ENCODE data around the gene B4GALNT2. TPM values are rescaled to one million over a fixed set of nuclear protein-coding genes. Genes with fewer than 3 reads are reported as not detected.
A peak's percentile ranks its signal among the peaks of the same experiment; 100 is the strongest.

The B4GALNT2 gene
- total RNA-seq, 4 donors from 2014 or later: 0.33 to 10.1 (median 3.9) TPM

DNA sequence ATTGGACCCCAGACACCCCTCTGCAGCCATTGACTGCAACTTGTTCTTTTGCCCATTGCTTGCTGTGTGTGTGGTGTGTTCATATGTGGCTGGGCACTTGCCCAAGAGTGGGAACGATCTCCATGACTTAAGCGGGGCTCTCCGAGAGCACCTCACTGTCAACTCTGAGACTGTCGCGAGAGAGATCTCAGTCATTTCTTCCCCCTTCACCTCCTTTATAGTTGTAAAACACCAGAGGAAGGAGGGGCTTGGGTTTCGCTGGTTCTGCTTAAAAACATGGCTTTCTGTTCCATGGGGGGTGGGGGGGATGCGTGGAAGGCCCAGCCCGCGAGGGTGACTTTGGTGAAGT is 90.6 kb downstream of the B4GALNT2 start:
- H3K27ac ChIP-seq: no peak overlapping the region
- no peaks in the 10 kb centered on the region for H3K36me3 ChIP-seq
- no peak for DNase-seq
- H3K9me3 ChIP-seq: no peaks in the 10 kb centered on the region
- peaks cover 16 to 26% of the 10 kb centered on the region in 2 donors for H3K4me1 ChIP-seq
- TF ChIP-seq POLR2A (IDR thresholded peaks at IDR 0.05): no peak
- TF ChIP-seq, protein P1, sequence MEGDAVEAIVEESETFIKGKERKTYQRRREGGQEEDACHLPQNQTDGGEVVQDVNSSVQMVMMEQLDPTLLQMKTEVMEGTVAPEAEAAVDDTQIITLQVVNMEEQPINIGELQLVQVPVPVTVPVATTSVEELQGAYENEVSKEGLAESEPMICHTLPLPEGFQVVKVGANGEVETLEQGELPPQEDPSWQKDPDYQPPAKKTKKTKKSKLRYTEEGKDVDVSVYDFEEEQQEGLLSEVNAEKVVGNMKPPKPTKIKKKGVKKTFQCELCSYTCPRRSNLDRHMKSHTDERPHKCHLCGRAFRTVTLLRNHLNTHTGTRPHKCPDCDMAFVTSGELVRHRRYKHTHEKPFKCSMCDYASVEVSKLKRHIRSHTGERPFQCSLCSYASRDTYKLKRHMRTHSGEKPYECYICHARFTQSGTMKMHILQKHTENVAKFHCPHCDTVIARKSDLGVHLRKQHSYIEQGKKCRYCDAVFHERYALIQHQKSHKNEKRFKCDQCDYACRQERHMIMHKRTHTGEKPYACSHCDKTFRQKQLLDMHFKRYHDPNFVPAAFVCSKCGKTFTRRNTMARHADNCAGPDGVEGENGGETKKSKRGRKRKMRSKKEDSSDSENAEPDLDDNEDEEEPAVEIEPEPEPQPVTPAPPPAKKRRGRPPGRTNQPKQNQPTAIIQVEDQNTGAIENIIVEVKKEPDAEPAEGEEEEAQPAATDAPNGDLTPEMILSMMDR (IDR thresholded peaks at IDR 0.05): no peak
- peaks cover 15% of the 10 kb centered on the region for H3K27me3 ChIP-seq
- intact Hi-C loops (cut with DNase I): loop anchor here (10.0 kb wide), 1 partner anchor 62 kb away; no protein-coding TSS in a partner anchor
- 18 to 19% methylated on average over 9 of the region's 9 CpGs for WGBS, 2 donors
- peak overlapping the region in 1 of 3 donors; percentile 4 for H3K4me3 ChIP-seq (replicated peaks in 1 of 3)

DNA sequence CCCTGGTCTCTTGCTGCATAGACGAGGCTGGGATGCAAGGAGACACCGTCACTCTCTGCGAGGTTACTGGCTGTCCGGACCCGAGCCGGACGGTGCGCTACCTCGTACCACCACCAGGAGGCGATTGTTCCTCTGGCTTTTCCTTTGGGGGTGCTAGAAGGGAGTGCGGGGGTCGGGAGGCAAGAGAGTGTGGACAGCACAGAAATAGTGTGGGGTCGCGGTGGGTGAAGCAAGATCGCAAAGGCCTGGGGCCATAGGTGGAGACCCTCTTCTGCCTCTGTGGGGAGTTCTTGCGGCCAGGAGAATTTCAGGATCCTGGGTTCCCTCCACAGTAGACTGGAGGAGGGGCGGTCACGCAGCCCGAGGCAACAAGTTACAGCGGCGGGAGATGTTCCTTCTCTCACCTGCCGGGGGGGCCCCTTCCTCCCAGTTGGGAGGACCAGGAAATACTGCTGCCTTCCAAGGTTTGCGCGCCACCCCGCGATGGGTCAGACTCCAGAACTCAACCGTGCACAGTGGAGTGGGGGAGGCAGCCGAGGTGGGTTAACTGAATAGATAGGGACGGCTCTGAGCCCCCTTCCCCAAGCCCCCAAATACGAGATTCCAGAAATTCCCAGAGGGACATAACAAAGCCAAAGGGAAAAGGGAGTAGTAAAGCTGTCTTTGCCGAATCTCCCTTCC is 91.1 kb downstream of the B4GALNT2 start:
- intact Hi-C loops (cut with DNase I): loop anchor here (10.0 kb wide), 1 partner anchor 61 kb away; no protein-coding TSS in a partner anchor
- 3 to 7% methylated on average over 29 to 31 of the region's 31 CpGs for WGBS, 2 donors
- Histone ChIP-seq H3K27me3 (peaks cover 15% of the 10 kb centered on the region), H3K4me3 (replicated peaks in 1 of 3) (peak overlapping the region in 1 of 3 donors; percentile 4), H3K4me1 (peaks cover 16 to 26% of the 10 kb centered on the region in 2 donors), H3K36me3 (no peaks in the 10 kb centered on the region), H3K27ac (no peak overlapping the region), H3K9me3 (no peaks in the 10 kb centered on the region)
- TF ChIP-seq, protein P1 (IDR thresholded peaks at IDR 0.05): peak; percentile 44 to 82 (median 63)
- no peak for TF ChIP-seq POLR2A (IDR thresholded peaks at IDR 0.05)
- peak; percentile 49 to 54 for DNase-seq

DNA sequence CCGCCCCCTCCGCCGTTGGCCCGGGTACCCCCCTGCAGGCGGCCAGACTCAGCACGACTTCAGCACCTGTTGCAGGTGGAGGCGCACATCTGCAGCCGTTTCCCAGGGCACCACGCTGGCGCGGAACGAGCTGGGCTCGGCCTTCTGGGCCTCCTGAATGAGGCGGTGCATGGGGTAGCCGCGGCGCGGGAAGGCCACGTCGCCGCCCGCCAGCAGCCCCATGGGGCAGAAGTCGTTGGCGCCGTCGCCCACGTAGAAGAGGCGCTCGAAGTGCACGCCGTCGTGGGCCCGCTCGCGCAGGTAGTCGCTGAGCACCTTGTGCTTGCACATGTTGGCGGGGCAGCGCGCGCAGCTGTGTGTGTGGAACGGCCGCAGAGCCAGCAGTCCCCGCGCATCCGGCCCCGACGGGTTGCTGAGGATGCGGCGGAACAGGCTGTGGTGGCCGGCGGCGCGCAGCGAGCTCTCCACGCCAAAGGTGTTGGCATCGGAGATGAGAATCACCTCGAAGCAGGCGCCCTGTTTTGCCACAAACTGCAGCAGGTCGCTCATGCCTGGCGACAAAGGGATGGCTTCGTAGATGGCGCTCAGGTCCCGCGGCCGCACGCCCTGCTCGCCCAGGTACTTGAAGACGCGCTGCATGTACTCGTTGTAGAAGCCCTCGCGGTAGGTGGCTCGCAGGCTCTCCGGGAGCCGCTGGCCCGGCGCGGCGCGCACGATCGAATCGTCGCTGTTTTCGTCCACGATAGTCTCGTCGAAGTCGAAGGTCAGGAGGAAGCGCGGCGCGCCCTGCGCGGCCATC is 91.8 kb downstream of the B4GALNT2 start:
- intact Hi-C loops (cut with DNase I): loop anchor here (10.0 kb wide), 1 partner anchor 60 kb away; no protein-coding TSS in a partner anchor
- no peaks in the 10 kb centered on the region for H3K9me3 ChIP-seq
- peaks cover 16 to 23% of the 10 kb centered on the region in 2 donors for H3K4me1 ChIP-seq
- peaks cover 15% of the 10 kb centered on the region for H3K27me3 ChIP-seq
- no peaks in the 10 kb centered on the region for H3K36me3 ChIP-seq
- WGBS, 2 donors: 0% methylated on average over 6 of the region's 95 CpGs; no CpG with 5 or more reads in 1 of the 2 donors
- DNase-seq: peak; percentile 49 to 55
- no peak for TF ChIP-seq POLR2A (IDR thresholded peaks at IDR 0.05)
- TF ChIP-seq, protein P1 (IDR thresholded peaks at IDR 0.05): no peak
- H3K27ac ChIP-seq: no peak overlapping the region
- H3K4me3 ChIP-seq (replicated peaks in 1 of 3): peak overlapping the region in 1 of 3 donors; percentile 6

DNA sequence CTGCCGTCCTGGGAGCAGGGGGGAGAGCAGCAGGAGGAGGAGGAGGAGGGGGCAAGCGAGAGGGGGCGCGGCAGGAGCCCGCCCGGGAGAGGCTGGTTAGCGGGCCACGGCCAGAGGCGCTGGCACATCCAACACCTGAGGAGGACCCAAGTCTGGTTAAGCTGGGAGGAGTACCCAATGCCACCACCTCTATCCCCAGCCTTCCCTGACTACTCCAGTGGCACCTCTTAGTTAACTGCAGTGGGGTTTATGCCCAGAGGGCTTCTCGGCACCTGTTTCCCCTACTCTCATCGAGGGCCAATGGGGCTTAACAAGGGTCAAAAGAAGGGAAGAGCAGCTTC is 92.4 kb downstream of the B4GALNT2 start:
- TF ChIP-seq, protein P1 (IDR thresholded peaks at IDR 0.05): no peak
- no peak for TF ChIP-seq POLR2A (IDR thresholded peaks at IDR 0.05)
- no peaks in the 10 kb centered on the region for H3K36me3 ChIP-seq
- no peak overlapping the region for H3K27ac ChIP-seq
- peaks cover 20 to 24% of the 10 kb centered on the region in 2 donors for H3K4me1 ChIP-seq
- peaks cover 15% of the 10 kb centered on the region for H3K27me3 ChIP-seq
- intact Hi-C loops (cut with DNase I): loop anchor here (5.0 to 10.0 kb wide), 2 partner anchors 33 to 60 kb away; no protein-coding TSS in a partner anchor
- H3K4me3 ChIP-seq (replicated peaks in 1 of 3): peak overlapping the region in 1 of 3 donors; percentile 6
- DNase-seq: no peak
- WGBS, 2 donors: 33 to 82% methylated on average over 2 to 5 of the region's 11 CpGs
- no peaks in the 10 kb centered on the region for H3K9me3 ChIP-seq

Data from thyroid gland (tissue), 4 donors.